ENCODE results near the gene COL6A3.
A peak's percentile ranks its signal among the peaks of the same experiment; 100 is the strongest.

Gene COL6A3

DNA sequence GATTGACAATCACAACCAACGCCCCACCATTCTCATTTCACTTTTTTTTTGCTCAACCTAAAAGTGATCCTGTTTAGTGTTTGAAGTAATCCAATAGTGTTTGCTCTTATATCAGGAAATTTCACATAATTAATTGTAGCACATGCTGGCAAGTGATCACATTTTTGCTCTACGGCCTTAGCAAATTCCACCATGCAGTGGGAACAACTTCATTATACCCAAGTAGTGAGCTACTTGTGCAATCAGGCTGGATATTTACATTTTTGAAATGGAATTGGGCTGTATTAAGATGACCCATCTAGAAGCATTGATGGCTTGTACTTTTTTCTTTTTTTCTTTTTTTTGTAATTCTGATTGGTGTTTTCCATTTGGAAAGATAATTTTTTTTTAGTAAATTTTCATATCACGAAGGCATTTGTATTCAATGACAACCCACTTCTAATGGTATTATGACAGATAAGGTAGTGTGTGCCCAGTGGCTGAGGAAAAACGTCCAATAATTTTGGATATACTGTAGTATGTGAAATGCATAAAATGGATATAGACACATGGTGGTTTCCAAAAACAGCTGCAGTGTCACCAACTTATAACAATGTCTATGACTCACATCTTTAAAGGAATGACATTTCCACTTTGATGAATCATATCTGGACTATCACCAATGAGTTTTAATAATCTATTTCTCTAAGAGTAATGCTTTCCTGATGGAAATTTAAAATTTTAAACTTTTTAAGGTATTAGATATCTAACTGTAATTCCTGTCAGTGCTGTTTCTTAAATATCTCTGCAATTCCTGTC is 130.6 kb downstream of the COL6A3 start:
- no peaks in the 10 kb centered on the region for H3K27me3 ChIP-seq (ENCODE audit: control insufficient read depth in 1 of 2, insufficient read depth in 2 of 2, low read length in 2 of 2)
- H3K36me3 ChIP-seq (ENCODE audit: insufficient read depth, low read length), result no peaks in the 10 kb centered on the region
- H3K9ac ChIP-seq (ENCODE audit: low read length), result no peak overlapping the region
- no peak overlapping the region for H3K4me3 ChIP-seq (ENCODE audit: low read depth in 1 of 2, low read length in 2 of 2)
- peak overlapping the region; percentile 15 for H3K27ac ChIP-seq (ENCODE audit: low read depth, low read length)
- H3K9me3 ChIP-seq (ENCODE audit: low read length), result no peaks in the 10 kb centered on the region
- peaks cover 39% of the 10 kb centered on the region for H3K4me1 ChIP-seq (ENCODE audit: insufficient read depth, low read length)

DNA sequence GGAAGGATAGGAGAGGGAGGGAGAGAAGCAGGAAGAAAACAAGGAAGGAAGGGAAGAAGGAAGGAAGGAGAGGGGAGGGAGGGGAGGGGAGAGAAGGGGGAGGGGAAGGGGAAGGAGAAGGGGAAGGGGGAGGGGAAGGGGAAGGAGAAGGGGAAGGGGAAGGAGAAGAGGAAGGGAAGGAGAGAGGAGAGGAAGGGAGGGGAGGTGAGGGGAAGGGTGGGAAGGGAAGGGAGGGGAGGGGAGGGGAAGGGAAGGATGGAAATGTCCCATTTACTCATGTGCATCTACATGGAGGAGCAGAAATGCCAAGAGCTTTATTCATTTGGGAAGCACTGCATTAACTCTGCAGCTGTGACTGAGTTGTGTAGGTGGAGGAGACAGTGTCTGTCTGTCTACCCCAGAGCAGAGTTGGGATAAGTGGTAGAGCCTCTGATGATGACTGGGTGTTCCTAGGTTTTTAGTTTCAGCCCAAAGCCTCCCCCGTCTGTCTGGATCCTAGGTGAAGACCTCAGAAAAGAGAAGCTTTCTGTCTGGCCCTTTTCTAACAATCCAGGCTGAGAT is 131.3 kb downstream of the COL6A3 start:
- Histone ChIP-seq H3K9me3 (ENCODE audit: low read length) (no peaks in the 10 kb centered on the region), H3K27ac (ENCODE audit: low read depth, low read length) (no peak overlapping the region), H3K4me1 (ENCODE audit: insufficient read depth, low read length) (peaks cover 43% of the 10 kb centered on the region), H3K9ac (ENCODE audit: low read length) (no peak overlapping the region), H3K36me3 (ENCODE audit: insufficient read depth, low read length) (no peaks in the 10 kb centered on the region), H3K27me3 (ENCODE audit: control insufficient read depth in 1 of 2, insufficient read depth in 2 of 2, low read length in 2 of 2) (no peaks in the 10 kb centered on the region), H3K4me3 (ENCODE audit: low read depth in 1 of 2, low read length in 2 of 2) (no peak overlapping the region)

DNA sequence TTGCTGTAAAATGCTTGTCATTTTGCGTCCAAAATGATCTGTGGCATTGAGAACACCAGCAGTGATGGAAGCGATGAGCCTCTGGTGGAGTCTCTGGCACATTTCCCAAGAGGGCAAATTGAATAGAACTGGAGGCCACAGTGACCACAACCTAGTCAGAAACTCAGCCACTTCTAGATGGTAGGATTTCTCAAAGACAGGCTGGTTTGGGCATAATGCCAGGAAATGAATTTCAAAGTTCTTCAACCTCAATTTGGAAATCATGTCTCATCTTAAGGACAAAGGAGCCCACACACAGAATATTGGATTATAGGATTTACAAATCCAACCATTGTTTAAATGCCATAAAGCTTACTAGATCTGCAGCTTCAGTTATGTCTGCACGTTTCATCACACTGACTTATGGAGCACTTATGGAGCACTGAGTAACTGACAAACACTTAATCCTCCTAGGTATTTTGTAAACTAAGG is 132.1 kb downstream of the COL6A3 start:
- H3K9me3 ChIP-seq (ENCODE audit: low read length), result no peaks in the 10 kb centered on the region
- peak overlapping the region; percentile 50 for H3K27ac ChIP-seq (ENCODE audit: low read depth, low read length)
- H3K4me1 ChIP-seq (ENCODE audit: insufficient read depth, low read length), result peaks cover 43% of the 10 kb centered on the region
- no peaks in the 10 kb centered on the region for H3K27me3 ChIP-seq (ENCODE audit: control insufficient read depth in 1 of 2, insufficient read depth in 2 of 2, low read length in 2 of 2)
- H3K36me3 ChIP-seq (ENCODE audit: insufficient read depth, low read length), result no peaks in the 10 kb centered on the region
- H3K4me3 ChIP-seq (ENCODE audit: low read depth in 1 of 2, low read length in 2 of 2), result no peak overlapping the region
- no peak overlapping the region for H3K9ac ChIP-seq (ENCODE audit: low read length)

- Histone ChIP-seq H3K4me3 (ENCODE audit: low read depth in 1 of 2, low read length in 2 of 2) (no peak overlapping the region), H3K27ac (ENCODE audit: low read depth, low read length) (peak overlapping the region; percentile 50), H3K9me3 (ENCODE audit: low read length) (no peaks in the 10 kb centered on the region), H3K4me1 (ENCODE audit: insufficient read depth, low read length) (peaks cover 43% of the 10 kb centered on the region), H3K27me3 (ENCODE audit: control insufficient read depth in 1 of 2, insufficient read depth in 2 of 2, low read length in 2 of 2) (no peaks in the 10 kb centered on the region), H3K9ac (ENCODE audit: low read length) (no peak overlapping the region), H3K36me3 (ENCODE audit: insufficient read depth, low read length) (no peaks in the 10 kb centered on the region)
Measured at GRCh38 chr2:237280939-237281338, 133.0 kb downstream of the COL6A3 start.

- no peak overlapping the region for H3K9ac ChIP-seq (ENCODE audit: low read length)
Measured at GRCh38 chr2:237280229-237280628, 133.7 kb downstream of the COL6A3 start.

GRCh38 chr2:237279012-237279768 is 134.8 kb downstream of the COL6A3 start:
- no peak overlapping the region for H3K9ac ChIP-seq (ENCODE audit: low read length)
- H3K4me1 ChIP-seq (ENCODE audit: insufficient read depth, low read length), result peaks cover 43% of the 10 kb centered on the region

More at GRCh38 chr2:237280229-237280628, 133.7 kb downstream of the COL6A3 start:
- H3K4me3 ChIP-seq (ENCODE audit: low read depth in 1 of 2, low read length in 2 of 2), result no peak overlapping the region
- H3K36me3 ChIP-seq (ENCODE audit: insufficient read depth, low read length), result no peaks in the 10 kb centered on the region
- peaks cover 43% of the 10 kb centered on the region for H3K4me1 ChIP-seq (ENCODE audit: insufficient read depth, low read length)
- no peaks in the 10 kb centered on the region for H3K9me3 ChIP-seq (ENCODE audit: low read length)
- peak overlapping the region; percentile 71 for H3K27ac ChIP-seq (ENCODE audit: low read depth, low read length)
- H3K27me3 ChIP-seq (ENCODE audit: control insufficient read depth in 1 of 2, insufficient read depth in 2 of 2, low read length in 2 of 2), result no peaks in the 10 kb centered on the region

DNA sequence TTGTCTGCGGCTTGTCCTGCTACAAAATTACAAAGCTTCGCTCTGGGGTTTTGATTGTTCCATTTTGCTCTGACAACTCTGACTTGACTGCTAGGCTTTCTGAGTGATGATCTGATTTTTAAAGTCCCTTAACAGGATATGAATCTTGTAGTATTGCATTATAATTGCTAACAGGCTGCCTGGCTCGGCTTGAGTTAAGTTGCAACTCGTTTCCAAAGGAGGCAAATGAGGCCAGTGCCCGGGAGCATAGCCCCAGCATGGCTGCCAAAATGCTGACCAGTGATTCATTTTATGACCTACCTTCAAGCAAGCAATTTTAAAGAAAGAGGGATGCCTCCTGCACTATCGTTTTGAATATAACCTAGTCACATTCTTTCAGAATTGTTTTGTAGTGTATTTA is 135.4 kb downstream of the COL6A3 start:
- Histone ChIP-seq H3K27ac (ENCODE audit: low read depth, low read length) (peak overlapping the region; percentile 71), H3K36me3 (ENCODE audit: insufficient read depth, low read length) (no peaks in the 10 kb centered on the region), H3K9me3 (ENCODE audit: low read length) (no peaks in the 10 kb centered on the region), H3K9ac (ENCODE audit: low read length) (no peak overlapping the region), H3K4me1 (ENCODE audit: insufficient read depth, low read length) (peaks cover 43% of the 10 kb centered on the region), H3K4me3 (ENCODE audit: low read depth in 1 of 2, low read length in 2 of 2) (peak overlapping the region in 1 of 2 donors; percentile 8), H3K27me3 (ENCODE audit: control insufficient read depth in 1 of 2, insufficient read depth in 2 of 2, low read length in 2 of 2) (no peaks in the 10 kb centered on the region)

More at GRCh38 chr2:237279012-237279768, 134.8 kb downstream of the COL6A3 start:
- Histone ChIP-seq H3K27ac (ENCODE audit: low read depth, low read length) (peak overlapping the region; percentile 71), H3K9me3 (ENCODE audit: low read length) (no peaks in the 10 kb centered on the region), H3K4me3 (ENCODE audit: low read depth in 1 of 2, low read length in 2 of 2) (no peak overlapping the region), H3K27me3 (ENCODE audit: control insufficient read depth in 1 of 2, insufficient read depth in 2 of 2, low read length in 2 of 2) (no peaks in the 10 kb centered on the region), H3K36me3 (ENCODE audit: insufficient read depth, low read length) (no peaks in the 10 kb centered on the region)

DNA sequence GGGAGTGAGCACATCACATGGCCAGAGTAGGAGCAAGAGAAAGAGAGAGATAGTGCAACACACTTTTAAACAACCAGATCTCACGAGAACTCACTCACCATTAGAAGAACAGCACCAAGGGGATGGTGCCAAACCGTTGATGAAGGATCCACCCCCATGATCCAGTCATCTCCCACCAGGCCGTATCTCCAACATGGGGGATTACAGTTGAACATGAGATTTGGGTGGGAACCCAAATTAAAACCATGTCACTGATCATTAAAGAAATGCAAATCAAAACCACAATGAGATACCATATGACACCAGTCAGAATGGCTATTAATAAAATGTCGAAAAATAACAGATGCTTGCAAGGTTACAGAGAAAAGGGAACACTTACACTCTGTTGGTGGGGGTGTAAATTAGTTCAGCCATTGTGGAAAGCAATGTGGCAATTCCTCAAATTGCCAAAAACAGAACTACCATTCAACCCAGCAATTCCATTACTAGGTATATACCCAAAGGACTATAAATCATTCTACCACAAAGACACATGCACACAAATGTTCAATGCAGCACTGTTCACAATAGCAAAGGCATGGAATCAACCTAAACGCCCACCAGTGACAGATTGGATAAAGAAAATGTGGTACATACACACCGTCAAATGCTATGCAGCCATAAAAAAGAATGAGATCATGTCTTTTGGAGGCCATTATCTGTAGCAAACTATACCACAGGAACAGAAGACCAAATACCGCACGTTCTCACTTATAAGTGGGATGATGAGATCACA is 137.1 kb downstream of the COL6A3 start:
- H3K9me3 ChIP-seq (ENCODE audit: low read length), result no peaks in the 10 kb centered on the region
- H3K27me3 ChIP-seq (ENCODE audit: control insufficient read depth in 1 of 2, insufficient read depth in 2 of 2, low read length in 2 of 2), result no peaks in the 10 kb centered on the region
- H3K9ac ChIP-seq (ENCODE audit: low read length), result no peak overlapping the region
- H3K4me1 ChIP-seq (ENCODE audit: insufficient read depth, low read length), result peaks cover 29% of the 10 kb centered on the region
- H3K36me3 ChIP-seq (ENCODE audit: insufficient read depth, low read length), result no peaks in the 10 kb centered on the region
- no peak overlapping the region for H3K4me3 ChIP-seq (ENCODE audit: low read depth in 1 of 2, low read length in 2 of 2)
- H3K27ac ChIP-seq (ENCODE audit: low read depth, low read length), result no peak overlapping the region

All from muscle layer of colon (tissue), 2 donors.